Left colon (tissue), 2 donors: ENCODE results near the gene TGM3. TPM values are rescaled to one million over a fixed set of nuclear protein-coding genes. Genes with fewer than 3 reads are reported as not detected.

Source experiments
- ATAC-seq: fragments of 200-7000 bp; cut with Tn5 transposase; one replicate; pipeline ENCODE4 v1.9.1; 2020; ENCODE audit warnings: mild to moderate bottlenecking, moderate library complexity
- DNase-seq, 2 donors: peaks; one replicate each; pipeline ENCODE4 v3.0.0-alpha.2; 2020
- intact Hi-C, 2 donors: fragments of 100-400 bp; cut with DNase I in 1 of 2; cut with micrococcal nuclease in 1 of 2; formaldehyde crosslinking; loops; one replicate each; pipeline versions ENCODE4 v1.11.2 to v1.14.0; 2022; cut with DNase I, micrococcal nuclease
- total RNA-seq, 2 donors: library from RNA; stranded (reverse); fragmentation: NEBNext Ultra II Directional; extraction: Animal tissue kit (Norgen Biotek cat#: 25700); gene quantifications; one replicate each; pipeline ENCODE4 v1.2.1, GENCODE V29; 2021
- donor health status: DM: no; HTN: no; CAD: no.
- donor health status: DM: yes; HTN: yes; CAD: no.

Gene TGM3
- total RNA-seq, 2 donors from 2014 or later = 0.36 to 0.43 TPM

DNA sequence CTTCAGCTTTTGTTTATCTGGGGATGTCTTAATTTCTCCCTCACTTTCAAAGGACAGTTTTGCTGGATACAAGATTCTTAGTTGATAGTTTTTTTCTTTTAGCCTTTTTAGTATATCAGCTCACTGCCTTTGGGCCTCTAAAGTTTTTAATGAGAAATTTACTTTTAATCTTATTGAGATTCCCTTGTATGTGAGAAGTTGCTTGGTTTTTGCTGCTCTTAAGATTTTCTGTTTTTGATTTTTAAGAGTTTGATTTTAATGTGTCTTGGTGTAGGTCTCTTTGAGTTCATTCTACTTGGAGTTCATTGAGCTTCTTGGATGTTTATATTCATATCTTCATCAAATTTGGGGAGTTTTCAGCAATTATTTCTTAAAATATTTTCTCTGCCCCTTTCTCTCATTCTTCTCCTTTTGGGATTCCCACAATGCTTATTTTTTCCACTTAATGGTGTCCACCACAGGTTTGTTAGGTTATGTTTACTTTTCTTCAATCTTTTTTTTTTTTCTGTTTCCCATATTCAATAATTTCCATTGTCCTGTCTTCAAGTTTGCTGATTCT is 65.3 kb downstream of the TGM3 start:
- intact Hi-C loops = no loop called here
- no peak for DNase-seq
- no peak for ATAC-seq

DNA sequence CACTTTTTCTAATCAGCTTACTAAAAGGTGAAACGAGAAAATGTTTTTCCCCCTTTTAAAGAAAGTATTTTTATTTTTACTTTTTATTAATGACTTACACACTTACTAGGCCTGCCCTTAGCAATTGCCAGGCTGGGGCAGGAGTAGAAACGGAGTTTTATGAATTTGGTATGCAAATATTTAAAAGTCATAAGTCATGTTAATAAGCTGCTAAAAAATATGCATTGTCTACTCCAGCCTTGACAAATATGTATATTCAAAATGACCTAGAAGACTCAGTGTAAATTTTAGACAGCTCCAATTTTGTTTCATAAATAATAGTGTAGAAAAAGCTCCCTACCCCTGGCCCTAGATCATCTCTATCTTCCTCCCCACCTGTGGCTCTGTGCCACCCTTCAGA is 67.4 kb downstream of the TGM3 start:
- intact Hi-C loops = no loop called here
- DNase-seq (no peak), ATAC-seq (no peak)

DNA sequence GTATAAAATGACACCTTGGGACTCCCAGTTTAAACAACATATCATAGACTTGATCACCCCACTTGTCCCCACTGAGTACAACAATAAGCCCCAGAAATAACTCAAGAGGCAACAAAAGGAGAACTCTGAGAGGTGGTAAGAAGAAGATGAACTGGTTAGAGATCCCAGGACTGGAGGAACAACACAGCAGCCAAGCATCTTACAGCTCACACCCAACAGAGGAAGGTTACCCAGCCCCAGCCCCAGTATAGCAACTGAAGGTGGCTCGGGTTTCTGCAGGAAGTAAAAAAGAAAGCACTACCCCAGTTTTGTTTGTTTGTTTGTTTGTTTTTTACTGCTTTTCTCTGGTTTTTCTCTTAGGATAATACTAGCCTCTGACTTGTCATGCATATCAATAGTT is 67.8 kb downstream of the TGM3 start:
- ATAC-seq (no peak), DNase-seq (no peak)
- intact Hi-C loops = no loop called here

DNA sequence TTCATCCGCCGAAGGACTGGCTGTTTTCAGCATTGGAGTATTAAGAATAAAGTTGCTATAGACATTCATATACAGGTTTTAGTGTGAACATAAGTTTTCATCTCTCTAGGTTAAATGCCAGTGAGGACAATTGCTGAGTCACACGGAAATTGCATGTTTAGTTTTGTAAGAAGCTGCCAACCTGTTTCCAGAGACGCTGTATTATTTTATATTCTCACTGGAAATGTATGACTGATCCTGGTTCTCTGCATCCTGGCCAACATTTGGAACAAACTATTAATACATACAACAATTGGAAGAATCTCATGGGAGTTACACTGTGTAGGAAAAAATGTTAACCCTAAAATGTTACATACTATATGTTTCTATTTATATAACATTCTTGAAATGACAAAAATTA is 68.2 kb downstream of the TGM3 start:
- ATAC-seq (no peak), DNase-seq (no peak)
- intact Hi-C loops = no loop called here

DNA sequence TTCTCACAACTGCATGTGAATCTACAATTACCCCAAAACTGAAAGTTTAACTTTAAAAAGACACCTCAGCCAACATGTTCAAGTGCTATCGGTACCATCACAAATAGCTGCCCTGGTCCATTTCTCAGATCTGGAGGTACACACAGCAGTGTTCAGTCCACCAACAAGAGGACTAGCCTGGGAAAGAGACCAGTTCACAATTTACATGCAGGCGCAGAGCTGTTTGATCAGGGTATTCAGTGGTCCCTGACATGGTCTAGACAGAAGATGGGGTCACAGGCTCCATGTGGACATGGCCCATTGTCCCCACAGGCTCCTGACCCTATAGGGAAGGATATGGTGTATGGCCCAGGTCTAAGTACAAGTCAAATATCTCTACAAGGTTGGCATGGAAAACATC is 69.3 kb downstream of the TGM3 start:
- ATAC-seq (no peak), DNase-seq (no peak)
- intact Hi-C loops = no loop called here

DNA sequence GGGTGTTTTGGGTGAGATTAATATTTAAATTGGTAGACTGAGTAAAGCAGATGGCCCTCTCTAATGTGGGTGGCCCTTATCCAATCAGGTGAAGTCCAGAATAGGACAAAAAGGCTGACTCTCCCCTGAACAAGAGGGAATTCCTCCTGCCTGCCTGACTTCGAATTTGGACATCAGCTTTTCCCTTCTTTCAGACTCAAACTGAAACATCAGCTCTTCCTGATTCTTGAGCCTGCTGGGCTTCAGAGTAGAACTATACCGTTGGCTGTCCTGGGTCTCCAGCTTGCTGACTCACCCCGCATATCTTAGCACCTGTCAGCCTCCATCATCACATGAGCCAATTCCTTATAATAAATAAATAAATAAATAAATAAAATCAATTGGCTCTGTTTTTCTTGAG is 69.9 kb downstream of the TGM3 start:
- ATAC-seq (no peak), DNase-seq (no peak)
- intact Hi-C loops = no loop called here

DNA sequence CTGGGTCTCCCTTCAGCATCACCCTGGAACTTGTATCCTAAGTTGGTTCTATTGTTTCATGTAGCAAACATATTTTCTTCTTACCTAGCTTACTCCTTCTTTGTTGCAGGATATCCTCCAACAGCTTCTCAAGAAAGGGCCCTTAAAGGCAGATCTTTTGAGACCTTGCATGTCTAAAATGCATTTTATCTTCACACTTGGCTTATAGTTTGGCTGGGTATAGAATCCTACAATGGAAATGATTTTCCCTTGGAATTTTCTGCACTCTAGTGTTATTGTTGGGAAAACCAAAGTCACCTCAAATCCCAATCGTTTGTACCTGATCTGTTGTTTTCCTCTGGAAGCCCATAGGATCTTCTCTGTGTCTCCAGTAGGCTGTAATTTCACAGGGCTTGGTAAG is 72.8 kb downstream of the TGM3 start:
- ATAC-seq = no peak
- intact Hi-C loops = no loop called here
- no peak for DNase-seq

DNA sequence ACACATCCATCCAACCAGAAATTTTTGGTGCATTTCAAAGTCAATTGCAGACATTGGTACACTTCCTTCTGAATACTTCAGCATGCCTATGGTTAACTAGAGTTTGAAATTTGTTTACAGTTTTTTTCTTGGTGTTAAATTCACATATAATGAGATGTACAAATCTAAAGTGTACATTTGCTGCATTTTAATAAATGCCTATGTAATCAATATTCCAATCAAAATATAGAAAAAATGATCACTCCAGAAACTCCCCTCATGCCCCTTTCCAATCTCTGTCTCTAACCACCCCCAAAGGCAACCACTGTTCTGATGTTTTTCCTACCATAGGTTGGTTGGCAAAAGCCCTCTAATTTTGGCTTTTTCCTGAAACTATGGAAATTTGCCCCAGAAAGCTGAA is 77.3 kb downstream of the TGM3 start:
- ATAC-seq (no peak), DNase-seq (no peak)
- intact Hi-C loops = no loop called here

DNA sequence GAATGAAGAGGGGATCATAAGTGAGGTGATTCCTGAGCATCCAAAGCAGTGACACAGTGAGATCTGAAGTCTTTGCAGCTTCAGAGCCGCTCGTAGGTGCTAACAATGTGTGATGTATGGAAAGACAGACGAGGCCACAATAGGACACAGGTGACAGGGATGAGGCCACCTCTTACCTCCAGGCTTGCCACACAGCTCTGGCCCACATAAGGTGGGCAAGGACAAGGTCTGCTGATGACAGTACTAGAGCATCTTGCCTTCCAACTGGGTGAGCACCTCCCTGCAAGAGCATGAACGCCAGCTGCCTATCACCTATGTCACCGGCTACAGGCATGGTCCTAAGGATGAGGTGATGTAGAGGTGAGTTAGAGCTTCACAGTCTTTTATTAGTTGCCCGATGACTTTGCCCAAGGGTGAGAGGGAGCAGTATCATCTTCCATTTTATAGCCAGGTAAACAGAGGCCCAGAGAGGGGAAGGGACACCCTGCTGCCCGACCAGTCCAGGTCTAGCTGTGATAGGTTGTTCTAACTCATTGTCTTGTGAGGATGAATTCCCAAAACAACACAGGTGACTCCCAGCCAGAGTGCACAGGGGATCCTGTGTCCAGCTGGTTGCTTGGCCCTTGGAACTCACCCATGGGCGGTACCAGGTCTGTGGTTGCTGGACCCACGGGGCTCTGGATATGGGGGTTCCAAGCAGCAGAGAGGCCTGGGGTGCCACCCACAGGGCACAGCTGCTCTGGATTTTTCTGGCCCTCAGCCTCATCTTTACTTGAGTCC is 78.7 kb downstream of the TGM3 start:
- no peak for DNase-seq
- ATAC-seq = no peak
- intact Hi-C loops = no loop called here

DNA sequence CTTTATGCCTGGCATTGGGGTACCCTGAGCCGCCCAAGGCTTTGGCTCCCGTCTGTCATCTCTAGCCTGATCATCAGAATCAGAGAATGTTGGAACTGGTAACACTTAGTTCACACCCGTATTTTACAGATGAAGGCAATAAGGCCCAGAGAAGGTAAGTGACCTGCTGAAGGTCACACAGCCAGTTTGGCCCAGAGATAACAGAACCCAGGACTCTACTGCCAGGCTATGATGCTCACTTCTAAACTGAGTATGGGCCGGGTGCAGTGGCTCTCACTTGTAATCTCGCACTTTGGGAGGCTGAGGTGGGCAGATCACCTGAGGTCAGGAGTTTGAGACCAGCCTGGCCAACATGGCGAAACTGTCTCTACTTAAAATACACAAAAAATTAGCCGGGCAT is 83.1 kb downstream of the TGM3 start:
- ATAC-seq = no peak
- no peak for DNase-seq
- intact Hi-C loops = no loop called here

DNA sequence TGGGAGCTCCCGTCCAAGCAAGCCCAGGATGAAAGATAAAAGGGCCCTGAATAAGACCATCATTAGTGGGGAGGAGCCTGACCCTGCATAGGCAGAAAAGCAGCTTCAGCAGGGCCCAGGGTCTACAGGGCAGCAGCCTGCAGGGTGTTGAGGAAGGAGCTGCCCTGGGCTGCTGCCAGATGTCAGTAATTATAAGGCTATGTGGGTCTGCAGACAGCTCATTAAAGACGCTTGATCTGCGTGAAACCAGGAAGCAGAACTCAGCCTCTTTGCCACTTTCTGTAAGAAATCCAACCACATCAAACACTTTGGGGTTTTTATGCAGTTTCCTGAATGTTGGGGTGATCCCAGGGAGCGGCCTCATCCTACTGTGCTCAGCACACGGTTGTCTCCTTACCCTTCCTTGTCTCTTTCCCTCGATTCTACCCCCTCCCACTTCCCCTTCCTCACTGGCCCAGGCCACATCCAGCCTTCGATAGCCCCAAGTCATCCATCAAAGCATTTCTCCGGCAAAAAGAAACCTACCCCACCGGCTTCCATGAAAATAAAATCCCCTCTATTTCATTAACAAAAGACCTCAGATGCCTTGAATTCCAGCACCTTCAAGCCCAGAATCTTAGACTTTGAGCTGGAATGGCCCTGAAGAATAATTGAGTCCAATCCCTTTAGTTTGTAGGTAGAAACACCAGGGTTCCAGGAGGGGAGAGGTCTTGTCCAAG is 83.9 kb downstream of the TGM3 start:
- intact Hi-C loops = no loop called here
- ATAC-seq = no peak
- no peak for DNase-seq

DNA sequence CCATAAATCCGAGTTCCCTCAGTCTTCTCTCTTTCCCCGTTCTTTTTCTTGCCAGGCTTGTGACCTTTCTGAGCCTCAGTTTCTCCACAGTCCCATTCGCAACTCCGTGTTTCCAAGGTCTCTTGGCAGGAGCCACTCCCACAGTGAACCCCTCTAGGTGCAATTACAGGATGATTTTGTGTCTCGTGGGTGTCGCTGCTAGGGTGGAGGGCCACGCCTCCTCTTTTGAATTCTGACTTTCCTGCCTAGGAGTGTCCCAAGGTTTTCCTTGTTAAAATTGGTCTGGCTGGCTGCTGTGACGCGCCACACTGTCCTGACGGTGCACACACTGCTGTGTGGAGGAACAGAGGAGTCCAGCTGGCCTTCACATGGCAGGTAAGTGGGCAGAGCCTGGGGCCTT is 84.8 kb downstream of the TGM3 start, which contains the start of gene TGM6:
Gene TGM6 (plus strand): TSS at position 301 of the 400 bp plus-strand sequence. CDS start 68 bp downstream, at position 369.
- intact Hi-C loops = no loop called here
- DNase-seq (no peak), ATAC-seq (no peak)

DNA sequence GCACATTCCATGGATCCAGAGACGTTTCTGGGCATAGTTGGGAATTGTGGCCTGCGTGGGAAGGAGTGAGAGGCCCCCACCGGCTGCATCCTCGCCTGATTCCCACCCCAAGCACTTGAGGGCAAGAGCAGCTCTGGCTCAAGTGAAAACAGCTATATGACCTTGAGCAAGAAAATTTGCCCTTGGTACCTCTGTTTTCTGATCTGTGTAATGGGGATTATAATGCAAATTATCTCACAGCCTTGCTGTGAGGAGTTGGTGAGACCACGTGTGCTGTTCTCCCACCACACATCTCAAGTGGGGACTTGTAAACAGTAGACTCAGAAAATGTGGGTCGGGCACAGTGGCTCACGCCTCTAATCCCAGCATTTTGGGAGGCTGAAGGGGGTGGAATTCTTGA is 85.5 kb downstream of the TGM3 start:
- DNase-seq = no peak
- no peak for ATAC-seq
- intact Hi-C loops = no loop called here

DNA sequence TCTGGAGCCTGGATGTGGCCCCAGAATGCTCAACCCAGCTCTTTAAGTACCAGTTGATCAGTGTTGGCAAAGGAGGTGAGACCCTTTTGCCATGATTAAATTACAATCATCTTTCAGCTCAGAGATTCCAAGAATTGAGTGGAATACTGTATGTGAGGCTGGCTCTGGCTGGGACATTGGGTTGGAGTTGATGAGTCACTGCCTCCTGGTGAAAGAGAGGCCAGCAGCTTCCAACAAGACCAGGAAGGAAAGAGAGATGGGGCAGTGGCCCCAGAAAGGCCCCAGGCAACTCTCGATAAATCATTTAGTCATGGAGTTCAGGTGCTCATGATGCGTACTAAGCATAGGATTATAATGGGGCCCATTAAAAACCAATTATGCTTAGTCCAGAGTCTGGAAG is 87.0 kb downstream of the TGM3 start:
- no peak for ATAC-seq
- intact Hi-C loops = no loop called here
- no peak for DNase-seq

DNA sequence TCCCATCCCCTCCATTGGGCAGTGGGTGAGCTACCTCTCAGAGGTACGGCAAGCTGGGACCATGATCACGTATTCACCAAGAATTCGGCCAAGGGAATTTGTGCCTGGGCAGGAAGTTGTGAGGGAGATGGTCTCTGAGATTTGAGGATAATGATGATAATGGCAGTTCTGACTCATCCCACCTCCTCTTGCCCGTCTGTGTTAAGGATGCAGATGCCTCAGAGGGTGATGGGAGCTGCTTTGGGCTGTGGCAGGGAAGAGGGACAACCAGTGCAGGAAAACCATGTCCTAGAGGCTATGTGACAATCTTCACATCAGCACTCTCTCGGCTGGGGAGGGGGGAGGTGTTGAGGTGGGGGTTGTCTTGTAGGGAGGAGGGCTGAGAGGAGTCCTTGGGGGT is 89.2 kb downstream of the TGM3 start:
- intact Hi-C loops = no loop called here
- ATAC-seq = no peak
- no peak for DNase-seq

DNA sequence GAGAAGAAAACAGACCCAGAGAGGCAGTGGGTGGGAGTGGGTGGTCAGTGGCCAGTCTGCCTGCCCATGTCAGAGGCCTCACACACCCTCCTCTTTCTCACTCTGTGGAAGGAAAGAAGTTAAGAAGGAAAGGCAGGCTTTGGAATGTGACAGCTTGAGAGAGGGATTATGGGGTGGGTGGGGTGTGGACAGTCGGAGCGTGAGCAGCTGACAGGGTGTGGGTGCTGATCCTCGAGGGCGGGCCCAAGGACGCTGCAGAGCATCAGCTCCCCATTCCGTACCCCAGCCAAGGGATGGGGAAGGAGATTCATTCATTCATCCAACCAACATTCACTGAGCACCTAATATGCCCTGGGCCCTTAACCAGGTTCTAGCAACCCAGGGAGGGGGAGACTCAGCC is 89.7 kb downstream of the TGM3 start:
- DNase-seq = no peak
- ATAC-seq = no peak
- intact Hi-C loops = no loop called here

DNA sequence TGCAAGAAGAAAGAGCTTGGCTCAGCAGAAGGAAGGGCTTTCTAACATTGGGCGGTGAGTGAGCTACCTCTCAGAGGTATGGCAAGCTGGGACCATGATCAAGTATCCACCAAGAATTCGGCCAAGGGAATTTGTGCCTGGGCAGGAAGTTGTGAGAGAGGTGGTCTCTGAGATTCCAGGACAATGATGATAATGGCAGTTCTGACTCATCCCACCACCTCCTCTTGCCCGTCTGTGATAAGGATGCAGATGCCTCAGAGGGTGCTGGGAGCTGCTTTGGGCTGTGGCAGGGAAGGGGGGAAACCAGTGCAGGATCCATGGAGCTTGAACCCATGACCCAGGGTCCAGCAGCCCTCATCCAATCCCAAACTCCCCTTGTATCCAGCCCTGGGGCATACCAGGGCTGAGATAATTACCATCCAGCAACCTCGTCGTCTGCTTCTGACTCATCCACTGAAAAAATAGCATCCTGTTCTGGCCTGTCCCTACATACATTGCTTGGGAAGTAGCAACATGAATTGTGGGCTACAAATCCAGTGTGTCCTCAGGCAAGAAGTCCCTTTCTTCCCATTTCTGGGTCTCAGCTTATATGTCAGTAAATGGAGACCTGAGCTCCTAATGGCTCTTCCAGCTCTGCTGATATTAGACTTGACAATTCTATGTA is 90.8 kb downstream of the TGM3 start:
- intact Hi-C loops = no loop called here
- no peak for ATAC-seq
- no peak for DNase-seq

DNA sequence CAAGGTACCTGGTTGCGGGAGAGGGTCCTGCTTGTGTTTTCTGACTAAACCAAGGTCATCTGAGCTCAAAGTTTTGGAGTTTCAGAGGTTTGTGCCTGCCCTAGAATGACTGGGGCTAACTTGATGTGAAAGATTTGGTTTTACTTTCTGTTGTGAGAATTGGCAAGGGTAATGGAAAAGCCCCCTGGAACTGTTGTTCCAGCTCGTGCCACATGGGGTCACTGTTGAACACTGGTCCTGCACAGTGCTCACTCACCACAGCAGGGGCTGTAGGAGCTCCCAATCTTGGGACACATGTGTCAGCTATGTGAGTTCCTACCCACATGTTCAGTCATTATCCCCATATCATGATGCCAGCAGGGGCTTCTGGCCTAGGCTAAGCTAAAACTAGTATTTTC is 91.4 kb downstream of the TGM3 start:
- DNase-seq (no peak), ATAC-seq (no peak)
- intact Hi-C loops = no loop called here

DNA sequence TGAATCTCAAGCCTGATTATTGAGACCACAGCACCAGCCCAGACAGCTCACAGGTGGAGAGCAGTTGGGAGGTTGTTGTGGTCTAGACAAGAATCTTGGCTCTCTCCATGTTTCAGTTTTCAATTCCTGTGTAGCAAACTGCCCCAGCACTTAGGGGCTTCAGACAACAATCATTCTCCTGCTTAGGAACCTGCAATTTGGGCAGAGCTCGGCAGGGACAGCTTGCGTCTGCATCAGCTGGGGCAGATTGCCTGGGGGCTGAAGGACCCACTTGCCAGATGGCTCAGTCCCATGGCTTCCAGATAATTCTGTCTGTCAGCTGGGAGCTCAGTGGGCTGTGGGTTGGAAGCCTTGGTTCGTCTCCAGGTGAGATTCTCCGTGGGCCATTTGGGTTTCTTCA is 91.8 kb downstream of the TGM3 start:
- intact Hi-C loops = no loop called here
- ATAC-seq = no peak
- DNase-seq = no peak
